HCT116 (cell line): Measurements from ENCODE around the gene PPM1E. TPM values are rescaled to one million over a fixed set of nuclear protein-coding genes. Genes with fewer than 3 reads are reported as not detected.
A peak's percentile ranks its signal among the peaks of the same experiment; 100 is the strongest.

ENCODE experiments used
- ATAC-seq: fragments of 200-7000 bp; cut with Tn5 transposase; 2 replicates; pipeline ENCODE4 v1.9.1; 2020; ENCODE audit warnings: mild to moderate bottlenecking, moderate library complexity
- BruUV-seq: library from RNA; stranded (reverse); fragments of 400-500 nt; replicated peaks from 2 replicates; lab custom pipeline; 2021; lab: Mats Ljungman, UMichigan
- CTCF ChIA-PET: fragments of 300-600 bp; sonication (Branson Sonifier 250); formaldehyde crosslinking; loops from one replicate; lab custom pipeline; 2021; ENCODE audit warnings: antibody characterized with exemption; lab: Charles Lee
- POLR2A ChIA-PET: fragments of 300-600, 350-600 bp; sonication (Branson Sonifier 250); formaldehyde crosslinking; loops from one replicate; lab custom pipeline; 2021; ENCODE audit warnings: antibody characterized with exemption; lab: Charles Lee
- RAD21 ChIA-PET, 2 experiments: fragments of 300-600 bp; sonication (Branson Sonifier 250); formaldehyde crosslinking; loops; one replicate each; lab custom pipeline; 2023; ENCODE audit warnings: low total read pairs in 2 of 2; ENCODE audit not compliant: uncharacterized antibody in 2 of 2, unreplicated experiment in 2 of 2, low non-redundant PET in 1 of 2; lab: Charles Lee
- DNase-seq: peaks from one replicate; pipeline ENCODE4 v3.0.0-alpha.2; 2010; ENCODE audit warnings: low read depth, low spot score
- H2AFZ ChIP-seq: fragments of 200-600 bp; shearing (Covaris generic), sonication (generic); 2 replicates; pipeline ENCODE4 v1.6.1; 2017; ENCODE audit warnings: low read depth, mixed run types, mixed read lengths, antibody characterized with exemption, low read length; ENCODE audit not compliant: poor library complexity, severe bottlenecking
- H3K27ac ChIP-seq: 2 replicates; pipeline ENCODE4 v1.5.1; 2012; ENCODE audit warnings: low read depth, low read length
- H3K27me3 ChIP-seq: fragments of 200-600 bp; sonication (generic); 2 replicates; pipeline ENCODE4 v1.6.1; 2016; ENCODE audit warnings: mixed run types, low read length, mixed read lengths; ENCODE audit not compliant: insufficient read depth
- H3K36me3 ChIP-seq, 2 experiments: fragments of 200-500 bp in 1 of 2; fragments of 200-600 bp in 1 of 2; sonication (Bioruptor generic) in 1 of 2; sonication (generic) in 1 of 2; 2 replicates each; pipeline versions ENCODE4 v1.5.1 to v1.6.1; 2014 to 2016; ENCODE audit warnings: low read length in 2 of 2, inconsistent platforms in 1 of 2, mixed read lengths in 1 of 2, mixed run types in 1 of 2; ENCODE audit not compliant: insufficient read depth in 2 of 2, control insufficient read depth in 1 of 2
- H3K4me1 ChIP-seq, 2 experiments: fragments of 200-600 bp in 1 of 2; sonication (generic) in 1 of 2; 2 replicates each; pipeline versions ENCODE4 v1.5.1 to v1.6.1; 2012 to 2017; ENCODE audit warnings: low read length in 2 of 2, inconsistent platforms in 1 of 2, mild to moderate bottlenecking in 1 of 2, mixed read lengths in 1 of 2, mixed run types in 1 of 2, moderate library complexity in 1 of 2; ENCODE audit not compliant: insufficient read depth in 2 of 2, control insufficient read depth in 1 of 2
- H3K4me2 ChIP-seq: fragments of 200-600 bp; sonication (generic); 2 replicates; pipeline ENCODE4 v1.6.1; 2017; ENCODE audit warnings: mixed run types, low read length, mixed read lengths
- H3K4me3 ChIP-seq, 2 experiments: fragments of 200-600 bp in 1 of 2; sonication (generic) in 1 of 2; replicated peaks in 1 of 2; 2 replicates each; pipeline ENCODE4 v1.5.1; 2011 to 2016; ENCODE audit warnings: low read length in 2 of 2, control low read depth in 1 of 2, low read depth in 1 of 2, mild to moderate bottlenecking in 1 of 2, mixed read lengths in 1 of 2, mixed run types in 1 of 2
- H3K79me2 ChIP-seq: fragments of 200-600 bp; sonication (generic); 2 replicates; pipeline ENCODE4 v1.6.1; 2017; ENCODE audit warnings: mild to moderate bottlenecking, mixed run types, low read length, moderate library complexity, mixed read lengths; ENCODE audit not compliant: insufficient read depth
- H3K9ac ChIP-seq: fragments of 200-600 bp; sonication (generic); 2 replicates; pipeline ENCODE4 v1.6.1; 2016; ENCODE audit warnings: low read length, mixed read lengths
- H3K9me2 ChIP-seq: fragments of 200-600 bp; sonication (generic), shearing (Covaris generic); 2 replicates; pipeline ENCODE4 v1.6.1; 2017; ENCODE audit warnings: mixed run types, mild to moderate bottlenecking, moderate library complexity; ENCODE audit not compliant: insufficient read depth
- H3K9me3 ChIP-seq, 2 experiments: fragments of 200-500 bp in 1 of 2; fragments of 200-600 bp in 1 of 2; sonication (Bioruptor generic) in 1 of 2; sonication (generic) in 1 of 2; 2 replicates each; pipeline ENCODE4 v1.6.1; 2014 to 2017; ENCODE audit warnings: low read length in 2 of 2, mixed read lengths in 2 of 2, inconsistent platforms in 1 of 2, low read depth in 1 of 2, mild to moderate bottlenecking in 1 of 2, mixed run types in 1 of 2, moderate library complexity in 1 of 2; ENCODE audit not compliant: control insufficient read depth in 1 of 2, insufficient read depth in 1 of 2
- H4K20me1 ChIP-seq: fragments of 200-600 bp; sonication (generic), shearing (Covaris generic); 2 replicates; pipeline ENCODE4 v1.6.1; 2017; ENCODE audit warnings: mixed run types, mild to moderate bottlenecking, moderate library complexity; ENCODE audit not compliant: insufficient read depth
- CEBPB ChIP-seq: IDR thresholded peaks from 2 replicates; pipeline ENCODE4 v1.6.1; 2012; ENCODE audit warnings: low read depth
- CTCF ChIP-seq, 3 experiments: fragments of 200-600 bp in 1 of 3; sonication (generic) in 1 of 3; IDR thresholded peaks in 2 of 3; conservative IDR thresholded peaks in 1 of 3; 2 replicates each; pipeline ENCODE4 v1.5.1; 2012 to 2017; ENCODE audit warnings: low read depth in 2 of 3, low read length in 2 of 3, antibody characterized with exemption in 1 of 3, borderline replicate concordance in 1 of 3, control low read depth in 1 of 3, mild to moderate bottlenecking in 1 of 3, mixed read lengths in 1 of 3, mixed run types in 1 of 3, moderate library complexity in 1 of 3; ENCODE audit not compliant: insufficient read depth in 1 of 3
- EGR1 ChIP-seq: IDR thresholded peaks from 2 replicates; pipeline ENCODE4 v1.6.1; 2012; ENCODE audit warnings: low read depth
- EZH2 ChIP-seq: fragments of 200-600 bp; sonication (generic); IDR thresholded peaks from 2 replicates; pipeline ENCODE4 v1.6.1; 2017; ENCODE audit warnings: antibody characterized with exemption, mixed run types
- EZH2phosphoT487 ChIP-seq: fragments of 200-600 bp; IDR thresholded peaks from 2 replicates; pipeline ENCODE4 v1.6.1; 2018; ENCODE audit warnings: antibody characterized with exemption, borderline replicate concordance
- JUND ChIP-seq: IDR thresholded peaks from 2 replicates; pipeline ENCODE4 v1.6.1; 2012
- POLR2AphosphoS5 ChIP-seq: IDR thresholded peaks from 2 replicates; pipeline ENCODE4 v1.6.1; 2011; ENCODE audit warnings: mild to moderate bottlenecking, low read depth, low read length, moderate library complexity
- RAD21 ChIP-seq: IDR thresholded peaks from 2 replicates; pipeline ENCODE4 v1.6.1; 2012; ENCODE audit warnings: low read depth, mild to moderate bottlenecking
- intact Hi-C: fragments of 100-400 bp; cut with micrococcal nuclease; formaldehyde crosslinking; loops from 2 replicates; pipeline ENCODE4 v1.10.0; 2022
- total RNA-seq: library from RNA; stranded (reverse); gene quantifications from one replicate; pipeline ENCODE4 v1.2.1, GENCODE V29; 2021; ENCODE audit not compliant: unreplicated experiment

PPM1E gene
- total RNA-seq, 1 experiment from 2014 or later, result 0.02 TPM

GRCh38 chr17:58993311-58993710 is 237.7 kb downstream of the PPM1E start:
- DNase-seq, result no peak
- peaks cover 4 to 23% of the 10 kb centered on the region in 2 experiments; a peak in 3 of 4 replicates for H3K4me1 ChIP-seq
- RAD21 ChIA-PET, result no interaction called here
- H3K4me3 ChIP-seq, result no peak overlapping the region
- H3K36me3 ChIP-seq, result peaks cover 0 to 5% of the 10 kb centered on the region in 2 experiments; a peak in 1 of 4 replicates
- no peak overlapping the region for H3K9ac ChIP-seq
- CTCF ChIA-PET, result no interaction called here
- no peaks in the 10 kb centered on the region for H3K9me3 ChIP-seq
- H3K27me3 ChIP-seq, result no peaks in the 10 kb centered on the region
- H3K27ac ChIP-seq, result no peak overlapping the region
- peak overlapping the region; percentile 38 for H3K4me2 ChIP-seq
- intact Hi-C loops, result no loop called here
- POLR2A ChIA-PET, result interaction anchor here (1.2 kb wide), 1 partner anchor 315 kb away, joined by 4 read pairs; no protein-coding TSS in a partner anchor
- no peak for ATAC-seq
- no peaks in the 10 kb centered on the region for H4K20me1 ChIP-seq
- no peak overlapping the region for H2AFZ ChIP-seq
- H3K79me2 ChIP-seq, result no peaks in the 10 kb centered on the region
- BruUV-seq, result no TSS peak
- no peaks in the 10 kb centered on the region for H3K9me2 ChIP-seq
- TF ChIP-seq EGR1 (no peak), EZH2phosphoT487 (no peak), EZH2 (no peak), CTCF (IDR thresholded peaks at IDR 0.05 in 2 of 3, conservative IDR thresholded peaks at IDR 0.05 in 1 of 3; ENCODE audit: borderline replicate concordance in 1 of 3, insufficient read depth in 1 of 3, low read depth in 2 of 3, low read length in 2 of 3) (no peak), POLR2AphosphoS5 (no peak), CEBPB (no peak), JUND (no peak), RAD21 (no peak)
